PC-9 (cell line): Measurements from ENCODE around the gene DHPS.

Experiments
- EZH2 ChIP-seq: fragments of 200-600 bp; sonication (generic); IDR thresholded peaks from 2 replicates; pipeline ENCODE4 v1.8.0; 2017; ENCODE audit warnings: antibody characterized with exemption, low read depth
- TF ChIP-seq, protein P1 (sequence below): fragments of 200-600 bp; sonication (generic); conservative IDR thresholded peaks from 2 replicates; pipeline ENCODE4 v1.6.1; 2017; ENCODE audit warnings: mixed run types, antibody characterized with exemption, mild to moderate bottlenecking, moderate library complexity

DNA sequence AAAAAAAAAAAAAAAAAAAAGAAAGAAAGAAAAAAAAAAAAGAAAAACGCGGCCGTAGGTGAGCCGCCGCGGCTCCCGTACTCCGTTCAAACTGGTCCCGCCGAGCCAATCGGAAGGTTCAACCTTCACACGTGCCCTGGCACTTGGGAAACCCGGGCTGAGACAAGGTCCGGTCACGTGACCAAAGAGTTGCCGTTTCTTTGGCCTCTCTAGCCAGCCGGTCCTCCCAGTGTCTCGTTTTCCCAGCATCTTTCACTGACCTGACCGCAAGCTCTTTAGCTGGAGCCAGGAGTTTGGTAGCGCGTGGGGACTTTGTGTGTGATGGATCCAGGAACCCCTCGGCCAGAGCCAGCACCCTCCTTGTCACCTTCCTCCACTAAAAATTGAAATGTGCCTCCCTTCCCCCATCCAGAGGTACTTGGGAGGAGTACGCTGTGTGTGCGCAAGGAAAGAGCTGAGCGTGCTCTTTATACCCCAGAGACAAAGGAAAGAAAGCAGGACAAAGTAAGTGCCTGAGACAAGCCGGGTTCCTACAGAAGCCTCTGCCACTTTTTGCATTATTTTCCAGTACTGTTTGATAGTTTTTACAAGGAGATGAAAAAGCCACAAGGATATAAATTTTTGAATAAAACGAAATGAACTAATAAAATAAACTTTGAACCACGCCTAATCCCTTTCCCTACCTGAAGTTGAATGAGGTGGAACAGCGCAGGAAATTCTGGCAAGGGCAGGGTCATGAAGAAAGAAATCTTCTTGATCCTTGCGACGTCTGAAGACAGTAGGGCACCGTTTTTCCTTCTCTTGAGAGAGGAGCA is 41.1 kb upstream of the DHPS start:
- TF ChIP-seq, protein P1, sequence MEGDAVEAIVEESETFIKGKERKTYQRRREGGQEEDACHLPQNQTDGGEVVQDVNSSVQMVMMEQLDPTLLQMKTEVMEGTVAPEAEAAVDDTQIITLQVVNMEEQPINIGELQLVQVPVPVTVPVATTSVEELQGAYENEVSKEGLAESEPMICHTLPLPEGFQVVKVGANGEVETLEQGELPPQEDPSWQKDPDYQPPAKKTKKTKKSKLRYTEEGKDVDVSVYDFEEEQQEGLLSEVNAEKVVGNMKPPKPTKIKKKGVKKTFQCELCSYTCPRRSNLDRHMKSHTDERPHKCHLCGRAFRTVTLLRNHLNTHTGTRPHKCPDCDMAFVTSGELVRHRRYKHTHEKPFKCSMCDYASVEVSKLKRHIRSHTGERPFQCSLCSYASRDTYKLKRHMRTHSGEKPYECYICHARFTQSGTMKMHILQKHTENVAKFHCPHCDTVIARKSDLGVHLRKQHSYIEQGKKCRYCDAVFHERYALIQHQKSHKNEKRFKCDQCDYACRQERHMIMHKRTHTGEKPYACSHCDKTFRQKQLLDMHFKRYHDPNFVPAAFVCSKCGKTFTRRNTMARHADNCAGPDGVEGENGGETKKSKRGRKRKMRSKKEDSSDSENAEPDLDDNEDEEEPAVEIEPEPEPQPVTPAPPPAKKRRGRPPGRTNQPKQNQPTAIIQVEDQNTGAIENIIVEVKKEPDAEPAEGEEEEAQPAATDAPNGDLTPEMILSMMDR, result 0 out of 2 replicates have a peak, but pooled peaks have one; percentile 17
- TF ChIP-seq EZH2, result no peak
